ENCODE measurements around the gene RBM15. TPM values are rescaled to one million over a fixed set of nuclear protein-coding genes. Genes with fewer than 3 reads are reported as not detected.

The RBM15 gene
- total RNA-seq, 1 experiment from 2014 or later: 101 TPM

DNA sequence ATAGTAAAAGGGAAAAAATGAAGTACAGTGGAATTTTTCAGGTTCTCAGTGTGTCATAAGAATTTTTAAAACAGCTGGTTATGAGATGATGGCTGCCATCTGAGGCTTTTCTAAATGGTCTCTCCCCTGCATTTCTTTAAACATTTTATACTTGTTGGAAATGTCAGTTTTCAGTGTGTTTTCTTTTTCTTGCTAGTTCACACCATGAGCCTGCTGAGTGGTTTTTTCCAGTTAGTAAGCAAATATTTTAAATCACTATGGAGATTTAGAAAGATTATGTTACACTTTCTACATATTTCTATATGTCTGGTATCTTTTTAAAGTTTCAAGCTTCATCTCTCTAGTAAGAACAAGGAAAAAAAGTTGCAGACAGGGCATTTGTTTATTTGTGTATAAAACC, 9.6 kb downstream of the RBM15 start:
- Histone ChIP-seq H4K20me1 (ENCODE audit: insufficient read depth, low read depth, low read length) (peaks cover 82% of the 10 kb centered on the region), H3K4me3 (ENCODE audit: low read length) (peak overlapping the region; percentile 40), H3K9me3 (ENCODE audit: low read length) (no peaks in the 10 kb centered on the region), H3K4me2 (ENCODE audit: low read depth, low read length, poor library complexity, severe bottlenecking) (peak overlapping the region; percentile 80), H3K9me2 (replicated peaks; ENCODE audit: insufficient read depth, low read length) (no peaks in the 10 kb centered on the region), H3K4me1 (ENCODE audit: low read length) (peaks cover 94% of the 10 kb centered on the region), H2AFZ (ENCODE audit: low read length) (no peak overlapping the region), H3K9ac (ENCODE audit: low read length) (peak overlapping the region; percentile 35), H3K79me2 (ENCODE audit: low read length) (peaks cover 100% of the 10 kb centered on the region), H3K36me3 (ENCODE audit: insufficient read depth, low read length) (peaks cover 83% of the 10 kb centered on the region; the same call in 1 of the 2 replicates), H3K27me3 (ENCODE audit: low read length) (no peaks in the 10 kb centered on the region), H3K27ac (ENCODE audit: low read length) (peak overlapping the region; percentile 92)
- no peak for DNase-seq

DNA sequence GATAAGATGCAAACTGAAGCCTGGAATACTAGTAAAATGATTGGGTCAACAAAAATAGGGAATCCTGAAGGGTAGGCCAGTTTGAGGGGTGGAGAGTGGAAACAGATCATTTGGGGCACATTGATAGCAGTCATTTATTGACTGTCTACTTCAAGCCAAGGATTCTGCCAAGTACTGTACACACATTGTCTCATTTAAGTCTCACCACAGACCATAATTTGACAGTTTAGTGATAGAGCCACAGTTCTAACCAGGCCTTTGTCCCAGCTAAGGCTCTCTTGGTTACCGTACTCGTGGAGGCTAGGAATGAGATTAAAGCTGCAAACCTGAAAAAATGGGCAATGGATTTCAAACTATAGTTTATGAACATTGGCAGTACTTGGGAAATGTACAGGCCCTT, 11.2 kb downstream of the RBM15 start:
- Histone ChIP-seq H3K9me2 (replicated peaks; ENCODE audit: insufficient read depth, low read length) (no peaks in the 10 kb centered on the region), H3K4me1 (ENCODE audit: low read length) (peaks cover 88% of the 10 kb centered on the region), H4K20me1 (ENCODE audit: insufficient read depth, low read depth, low read length) (peaks cover 71% of the 10 kb centered on the region), H3K27me3 (ENCODE audit: low read length) (no peaks in the 10 kb centered on the region), H3K79me2 (ENCODE audit: low read length) (peaks cover 100% of the 10 kb centered on the region), H3K36me3 (ENCODE audit: insufficient read depth, low read length) (peaks cover 78% of the 10 kb centered on the region; the same call in 1 of the 2 replicates), H3K9ac (ENCODE audit: low read length) (peak overlapping the region; percentile 21; the same call in 1 of the 2 replicates), H3K4me3 (ENCODE audit: low read length) (peak overlapping the region; percentile 26; the same call in 1 of the 2 replicates), H3K9me3 (ENCODE audit: low read length) (no peaks in the 10 kb centered on the region), H3K27ac (ENCODE audit: low read length) (peak overlapping the region; percentile 47), H2AFZ (ENCODE audit: low read length) (no peak overlapping the region), H3K4me2 (ENCODE audit: low read depth, low read length, poor library complexity, severe bottlenecking) (peak overlapping the region; percentile 80)
- no peak for DNase-seq

DNA sequence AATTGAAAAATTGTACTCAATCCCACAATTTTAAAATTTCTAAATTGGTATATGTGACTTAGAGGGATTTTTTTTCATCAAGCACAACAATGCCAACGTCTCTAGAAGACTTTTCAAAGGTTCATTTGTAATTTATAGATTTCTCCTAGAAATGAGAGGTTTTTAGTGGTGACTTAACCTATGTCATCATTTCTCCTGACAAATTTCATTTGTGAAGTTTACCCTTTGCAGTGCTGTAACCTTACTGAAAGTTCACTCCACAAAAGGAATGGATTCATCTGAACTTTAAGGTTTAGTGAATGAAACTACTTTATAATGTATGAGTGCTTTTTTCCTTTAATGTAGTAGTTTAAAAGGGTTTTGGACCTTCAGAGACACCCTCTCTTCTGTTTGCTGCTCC, 16.1 kb downstream of the RBM15 start:
- peaks cover 47% of the 10 kb centered on the region for H3K4me1 ChIP-seq (ENCODE audit: low read length)
- peak overlapping the region; percentile 5 for H3K4me2 ChIP-seq (ENCODE audit: low read depth, low read length, poor library complexity, severe bottlenecking)
- H3K27ac ChIP-seq (ENCODE audit: low read length): peak overlapping the region; percentile 54

DNA sequence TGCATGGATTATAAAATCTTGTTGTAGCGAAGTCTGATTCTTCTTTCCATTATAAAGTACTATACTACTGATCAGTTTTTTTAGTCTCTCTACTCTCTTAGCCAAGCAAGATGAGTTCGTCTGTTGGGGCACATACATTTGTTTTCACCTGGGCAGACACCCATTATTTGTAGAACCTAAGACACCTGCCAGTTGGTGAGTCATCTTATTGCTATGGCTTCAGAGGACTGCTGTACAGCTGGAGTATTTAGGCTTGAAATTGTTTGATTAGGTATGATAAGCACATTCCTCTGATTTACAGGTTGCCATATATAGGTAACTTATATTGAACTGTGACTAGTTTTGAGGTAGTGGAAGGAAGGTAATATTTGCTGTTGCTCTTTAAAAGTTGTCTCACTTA, 17.2 kb downstream of the RBM15 start:
- peaks cover 37% of the 10 kb centered on the region for H3K4me1 ChIP-seq (ENCODE audit: low read length)
- no peak overlapping the region for H3K4me2 ChIP-seq (ENCODE audit: low read depth, low read length, poor library complexity, severe bottlenecking)
- H3K27me3 ChIP-seq (ENCODE audit: low read length): no peaks in the 10 kb centered on the region
- DNase-seq: peak; percentile 37
- H3K4me3 ChIP-seq (ENCODE audit: low read length): no peak overlapping the region
- H3K36me3 ChIP-seq (ENCODE audit: insufficient read depth, low read length): peaks cover 72% of the 10 kb centered on the region
- peaks cover 99% of the 10 kb centered on the region for H3K79me2 ChIP-seq (ENCODE audit: low read length)
- H2AFZ ChIP-seq (ENCODE audit: low read length): no peak overlapping the region
- no peaks in the 10 kb centered on the region for H3K9me2 ChIP-seq (replicated peaks; ENCODE audit: insufficient read depth, low read length)
- no peak overlapping the region for H3K9ac ChIP-seq (ENCODE audit: low read length)
- H4K20me1 ChIP-seq (ENCODE audit: insufficient read depth, low read depth, low read length): peaks cover 37% of the 10 kb centered on the region
- H3K9me3 ChIP-seq (ENCODE audit: low read length): no peaks in the 10 kb centered on the region
- peak overlapping the region; percentile 54; the same call in 1 of the 2 replicates for H3K27ac ChIP-seq (ENCODE audit: low read length)

More for the DNA sequence above, 16.1 kb downstream of the RBM15 start:
- no peaks in the 10 kb centered on the region for H3K9me3 ChIP-seq (ENCODE audit: low read length)
- peaks cover 100% of the 10 kb centered on the region for H3K79me2 ChIP-seq (ENCODE audit: low read length)
- no peaks in the 10 kb centered on the region for H3K9me2 ChIP-seq (replicated peaks; ENCODE audit: insufficient read depth, low read length)
- DNase-seq: peak; percentile 38
- peaks cover 40% of the 10 kb centered on the region for H4K20me1 ChIP-seq (ENCODE audit: insufficient read depth, low read depth, low read length)
- H3K9ac ChIP-seq (ENCODE audit: low read length): no peak overlapping the region
- no peak overlapping the region for H3K4me3 ChIP-seq (ENCODE audit: low read length)
- H3K27me3 ChIP-seq (ENCODE audit: low read length): no peaks in the 10 kb centered on the region
- no peak overlapping the region for H2AFZ ChIP-seq (ENCODE audit: low read length)
- peaks cover 77% of the 10 kb centered on the region; the same call in 1 of the 2 replicates for H3K36me3 ChIP-seq (ENCODE audit: insufficient read depth, low read length)

DNA sequence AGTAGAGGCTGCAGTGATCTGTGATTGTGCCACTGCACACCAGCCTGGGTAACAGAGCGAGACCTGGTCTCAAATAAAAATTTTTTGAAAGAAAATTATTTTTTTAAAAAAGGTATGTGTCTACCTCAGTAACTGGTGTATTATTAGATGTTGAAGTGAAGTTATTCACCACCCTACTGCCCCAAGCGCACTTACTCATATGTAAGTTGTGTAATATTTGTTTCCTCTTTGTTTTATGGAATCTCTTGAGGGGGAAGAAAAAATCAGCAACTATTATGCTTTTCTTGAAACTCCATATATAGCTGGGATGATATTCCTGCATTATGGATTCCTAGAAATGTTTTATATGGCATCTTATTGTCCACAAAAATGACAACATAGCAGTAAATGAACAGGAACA, 21.3 kb downstream of the RBM15 start:
- Histone ChIP-seq H3K9ac (ENCODE audit: low read length) (no peak overlapping the region), H3K4me3 (ENCODE audit: low read length) (no peak overlapping the region), H3K27me3 (ENCODE audit: low read length) (no peaks in the 10 kb centered on the region), H3K4me1 (ENCODE audit: low read length) (peaks cover 8% of the 10 kb centered on the region), H3K4me2 (ENCODE audit: low read depth, low read length, poor library complexity, severe bottlenecking) (no peak overlapping the region), H3K27ac (ENCODE audit: low read length) (no peak overlapping the region), H3K9me2 (replicated peaks; ENCODE audit: insufficient read depth, low read length) (no peaks in the 10 kb centered on the region), H2AFZ (ENCODE audit: low read length) (no peak overlapping the region), H3K9me3 (ENCODE audit: low read length) (no peaks in the 10 kb centered on the region), H3K79me2 (ENCODE audit: low read length) (peaks cover 99% of the 10 kb centered on the region), H3K36me3 (ENCODE audit: insufficient read depth, low read length) (peaks cover 76% of the 10 kb centered on the region), H4K20me1 (ENCODE audit: insufficient read depth, low read depth, low read length) (peaks cover 29% of the 10 kb centered on the region)
- DNase-seq: peak; percentile 34

DNA sequence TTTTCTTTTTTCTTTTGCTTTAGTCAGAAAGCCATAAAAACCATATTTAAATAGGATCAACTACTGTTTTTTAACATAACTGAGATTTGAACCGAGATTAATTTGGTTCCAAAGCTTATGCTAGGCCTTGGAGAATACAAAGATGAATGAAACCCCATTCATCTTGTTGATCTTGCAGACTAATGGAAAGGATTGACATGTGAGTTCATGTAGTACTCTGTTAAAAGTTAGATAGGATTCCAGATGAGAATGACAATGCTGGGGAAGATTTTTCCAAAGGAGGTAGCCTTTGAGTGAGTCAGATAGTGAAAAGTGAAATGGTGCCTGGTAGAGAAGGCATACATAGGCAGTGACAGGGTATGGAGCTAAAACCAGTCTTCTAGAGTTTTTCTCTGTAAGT, 22.7 kb downstream of the RBM15 start:
- peaks cover 99% of the 10 kb centered on the region for H3K79me2 ChIP-seq (ENCODE audit: low read length)
- H2AFZ ChIP-seq (ENCODE audit: low read length): no peak overlapping the region
- no peak overlapping the region for H3K4me3 ChIP-seq (ENCODE audit: low read length)
- H4K20me1 ChIP-seq (ENCODE audit: insufficient read depth, low read depth, low read length): peaks cover 31% of the 10 kb centered on the region
- no peak overlapping the region for H3K9ac ChIP-seq (ENCODE audit: low read length)
- peak overlapping the region; percentile 9; the same call in 1 of the 2 replicates for H3K27ac ChIP-seq (ENCODE audit: low read length)
- no peaks in the 10 kb centered on the region for H3K27me3 ChIP-seq (ENCODE audit: low read length)
- H3K4me1 ChIP-seq (ENCODE audit: low read length): no peaks in the 10 kb centered on the region
- no peaks in the 10 kb centered on the region for H3K9me3 ChIP-seq (ENCODE audit: low read length)
- H3K9me2 ChIP-seq (replicated peaks; ENCODE audit: insufficient read depth, low read length): no peaks in the 10 kb centered on the region
- peak; percentile 37 for DNase-seq
- H3K4me2 ChIP-seq (ENCODE audit: low read depth, low read length, poor library complexity, severe bottlenecking): no peak overlapping the region
- peaks cover 73% of the 10 kb centered on the region for H3K36me3 ChIP-seq (ENCODE audit: insufficient read depth, low read length)

DNA sequence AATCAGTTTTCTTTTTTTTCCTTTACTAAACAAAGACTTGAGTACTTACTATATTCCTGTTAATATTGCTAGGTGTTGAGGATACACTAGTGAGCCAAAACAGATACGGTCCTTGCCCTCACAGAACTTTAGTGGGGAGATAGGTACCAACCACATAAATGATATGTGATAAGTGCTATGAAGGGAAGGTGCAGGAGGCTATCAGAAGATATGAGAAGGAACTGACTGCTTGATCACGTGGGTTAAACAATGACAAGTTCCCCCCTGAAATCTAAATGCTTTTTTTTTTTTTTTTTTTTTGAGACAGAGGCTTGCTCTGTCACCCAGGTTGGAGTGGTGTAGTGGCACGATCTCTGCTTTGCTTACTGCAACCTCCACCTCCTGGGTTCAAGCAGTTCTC, 25.0 kb downstream of the RBM15 start:
- H2AFZ ChIP-seq (ENCODE audit: low read length): no peak overlapping the region
- no peak overlapping the region for H3K4me3 ChIP-seq (ENCODE audit: low read length)
- no peaks in the 10 kb centered on the region for H3K9me3 ChIP-seq (ENCODE audit: low read length)
- H3K9ac ChIP-seq (ENCODE audit: low read length): no peak overlapping the region
- no peak overlapping the region for H3K27ac ChIP-seq (ENCODE audit: low read length)
- H3K36me3 ChIP-seq (ENCODE audit: insufficient read depth, low read length): peaks cover 59% of the 10 kb centered on the region
- peak; percentile 43 for DNase-seq
- peaks cover 99% of the 10 kb centered on the region for H3K79me2 ChIP-seq (ENCODE audit: low read length)
- H3K4me1 ChIP-seq (ENCODE audit: low read length): no peaks in the 10 kb centered on the region
- peaks cover 17% of the 10 kb centered on the region for H4K20me1 ChIP-seq (ENCODE audit: insufficient read depth, low read depth, low read length)
- no peaks in the 10 kb centered on the region for H3K9me2 ChIP-seq (replicated peaks; ENCODE audit: insufficient read depth, low read length)
- H3K4me2 ChIP-seq (ENCODE audit: low read depth, low read length, poor library complexity, severe bottlenecking): no peak overlapping the region
- H3K27me3 ChIP-seq (ENCODE audit: low read length): no peaks in the 10 kb centered on the region

DNA sequence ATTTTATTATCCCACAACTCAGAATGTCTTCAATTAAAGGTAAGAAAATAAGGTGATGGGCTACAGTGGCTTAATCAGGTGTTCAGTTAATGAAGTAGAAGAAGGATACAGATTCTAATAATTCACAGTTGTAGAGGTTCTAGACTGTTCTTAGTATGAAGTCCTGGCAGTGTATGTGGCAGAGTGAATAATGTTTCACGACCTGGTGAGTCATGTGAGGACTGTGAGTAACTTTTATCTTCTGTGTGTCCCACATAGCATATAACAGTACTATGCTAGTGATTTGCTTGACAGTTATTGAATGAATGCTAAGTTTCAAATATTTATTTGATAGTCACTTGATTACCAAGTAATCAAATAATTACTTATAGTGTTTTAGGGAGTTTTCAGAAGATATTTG, 31.6 kb downstream of the RBM15 start:
- peaks cover 41% of the 10 kb centered on the region for H3K4me1 ChIP-seq (ENCODE audit: low read length)
- H3K36me3 ChIP-seq (ENCODE audit: insufficient read depth, low read length): peaks cover 74% of the 10 kb centered on the region
- H3K9me3 ChIP-seq (ENCODE audit: low read length): no peaks in the 10 kb centered on the region
- H3K4me3 ChIP-seq (ENCODE audit: low read length): no peak overlapping the region
- H3K9me2 ChIP-seq (replicated peaks; ENCODE audit: insufficient read depth, low read length): no peaks in the 10 kb centered on the region
- H3K27ac ChIP-seq (ENCODE audit: low read length): peak overlapping the region; percentile 60
- peaks cover 77% of the 10 kb centered on the region for H3K79me2 ChIP-seq (ENCODE audit: low read length)
- no peak overlapping the region for H3K4me2 ChIP-seq (ENCODE audit: low read depth, low read length, poor library complexity, severe bottlenecking)
- no peaks in the 10 kb centered on the region for H4K20me1 ChIP-seq (ENCODE audit: insufficient read depth, low read depth, low read length)
- H3K9ac ChIP-seq (ENCODE audit: low read length): no peak overlapping the region
- DNase-seq: peak; percentile 39
- no peak overlapping the region for H2AFZ ChIP-seq (ENCODE audit: low read length)
- H3K27me3 ChIP-seq (ENCODE audit: low read length): no peaks in the 10 kb centered on the region

Data from Karpas-422 (cell line).